Measurements from ENCODE around the gene SLC34A1.

- TF ChIP-seq CTCF (conservative IDR thresholded peaks at IDR 0.05; ENCODE audit: low read length) (0 out of 2 replicates have a peak, but pooled peaks have one; percentile 27), EZH2phosphoT487 (IDR thresholded peaks at IDR 0.05; ENCODE audit: borderline replicate concordance, low read depth, low read length) (no peak)
Observed at GRCh38 chr5:177377851-177378776, 6.1 kb upstream of the SLC34A1 start.

Data from OCI-LY7 (cell line).